ENCODE results near the gene LRRC3C. TPM values are rescaled to one million over a fixed set of nuclear protein-coding genes. Genes with fewer than 3 reads are reported as not detected.
"Not testable (repeated sequence)": the region's sequence is repeated elsewhere in the genome, so short reads cannot be mapped to it uniquely, and the experiment has no call there.

Gene LRRC3C
- total and polyA plus RNA-seq, 5 donors = not detected

- no peaks in the 10 kb centered on the region for H3K27me3 ChIP-seq (ENCODE audit: control insufficient read depth, insufficient read depth)
- intact Hi-C loops (cut with DNase I) = no loop called here
- DNase-seq = no peak
- no peak for ATAC-seq
- peaks cover 3% of the 10 kb centered on the region for H3K4me1 ChIP-seq (ENCODE audit: control insufficient read depth, insufficient read depth, low read length)
- no peak overlapping the region for H3K4me3 ChIP-seq (ENCODE audit: low read length)
- no peaks in the 10 kb centered on the region for H3K9me3 ChIP-seq (ENCODE audit: control insufficient read depth, low read length)
- WGBS = 70% methylated on average over 8 of the region's 8 CpGs
- H3K27ac ChIP-seq (ENCODE audit: low read length) = no peak overlapping the region
Observed at GRCh38 chr17:39938140-39938869, 10.8 kb downstream of the LRRC3C start.

DNA sequence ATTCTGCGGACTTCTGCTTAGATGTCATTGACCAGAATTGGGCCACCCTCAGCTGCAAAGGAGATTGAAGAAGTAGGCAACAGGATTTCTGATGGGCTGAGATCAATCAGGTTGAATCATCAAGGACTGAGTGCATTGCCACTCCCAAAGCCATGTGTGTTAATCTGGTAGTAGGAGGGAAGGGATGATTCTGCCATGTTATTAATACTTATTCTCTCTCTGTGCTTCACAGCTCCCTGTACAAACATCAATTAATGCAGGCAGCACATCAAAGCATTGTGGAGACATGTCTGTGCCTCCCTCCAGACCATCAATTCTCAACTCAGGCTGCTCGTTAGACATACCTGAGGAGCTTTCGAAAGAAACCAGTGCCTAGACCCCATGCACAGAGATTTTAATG is 11.6 kb downstream of the LRRC3C start:
- H3K27ac ChIP-seq (ENCODE audit: low read length) = no peak overlapping the region
- intact Hi-C loops (cut with DNase I) = no loop called here

DNA sequence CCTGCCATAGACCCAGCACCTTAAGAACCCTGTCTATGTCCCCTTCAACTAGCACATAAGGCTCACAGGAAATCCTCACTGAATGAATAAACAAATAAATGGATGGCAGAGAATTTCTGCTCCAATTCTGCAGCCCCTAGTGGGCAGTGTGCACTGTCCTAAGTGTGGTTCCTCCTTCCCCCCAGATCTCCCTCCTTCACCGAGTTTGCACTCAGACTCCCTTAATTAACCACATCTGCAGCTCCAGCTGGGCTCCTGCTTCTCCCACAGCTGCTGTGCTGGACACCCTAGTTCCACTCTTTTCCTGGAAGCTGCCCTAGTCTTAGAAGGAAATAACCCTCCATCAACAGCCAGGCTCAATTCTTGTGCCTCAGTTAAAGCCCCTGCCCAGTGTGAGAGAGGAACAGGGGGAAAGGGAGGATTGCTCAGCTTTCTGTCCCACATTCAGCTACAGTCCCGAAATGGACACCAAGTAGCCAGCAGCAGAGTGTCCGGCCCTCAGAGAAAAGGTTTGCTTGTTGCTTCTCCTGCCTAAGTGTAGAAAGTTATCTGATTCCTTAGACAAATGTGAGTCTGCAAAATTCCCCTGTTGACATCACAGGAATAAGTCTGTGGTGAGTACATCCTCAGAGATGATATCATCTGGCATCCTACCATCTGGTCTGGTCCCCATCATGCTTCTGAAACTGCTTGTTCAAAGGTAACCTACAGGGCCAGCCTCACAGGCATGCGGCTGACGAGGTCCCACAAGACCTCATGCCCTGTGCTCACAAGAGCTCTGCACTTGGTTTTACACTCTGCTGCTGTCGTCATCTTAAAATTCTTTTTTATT is 12.3 kb downstream of the LRRC3C start:
- DNase-seq (no peak), ATAC-seq (peak in 1 of 2 donors; percentile 23)
- no peaks in the 10 kb centered on the region for H3K27me3 ChIP-seq (ENCODE audit: control insufficient read depth, insufficient read depth)
- H3K4me3 ChIP-seq (ENCODE audit: low read length) = no peak overlapping the region
- H3K9me3 ChIP-seq (ENCODE audit: control insufficient read depth, low read length) = no peaks in the 10 kb centered on the region
- no peak overlapping the region for H3K27ac ChIP-seq (ENCODE audit: low read length)
- intact Hi-C loops (cut with DNase I) = no loop called here
- 45% methylated on average over 6 of the region's 6 CpGs for WGBS
- peaks cover 3% of the 10 kb centered on the region for H3K4me1 ChIP-seq (ENCODE audit: control insufficient read depth, insufficient read depth, low read length)

More for the DNA sequence above, 11.6 kb downstream of the LRRC3C start:
- 84% methylated on average over 3 of the region's 3 CpGs for WGBS
- ATAC-seq (no peak), DNase-seq (no peak)
- no peaks in the 10 kb centered on the region for H3K9me3 ChIP-seq (ENCODE audit: control insufficient read depth, low read length)
- H3K27me3 ChIP-seq (ENCODE audit: control insufficient read depth, insufficient read depth) = no peaks in the 10 kb centered on the region
- H3K4me1 ChIP-seq (ENCODE audit: control insufficient read depth, insufficient read depth, low read length) = peaks cover 3% of the 10 kb centered on the region
- H3K4me3 ChIP-seq (ENCODE audit: low read length) = no peak overlapping the region

GRCh38 chr17:39943702-39944392 is 16.3 kb downstream of the LRRC3C start:
- ATAC-seq (no peak), DNase-seq (no peak)
- H3K27me3 ChIP-seq (ENCODE audit: control insufficient read depth, insufficient read depth) = no peaks in the 10 kb centered on the region
- no peak overlapping the region for H3K4me3 ChIP-seq (ENCODE audit: low read length)
- WGBS = 89% methylated on average over 14 of the region's 14 CpGs
- H3K4me1 ChIP-seq (ENCODE audit: control insufficient read depth, insufficient read depth, low read length) = no peaks in the 10 kb centered on the region
- no peaks in the 10 kb centered on the region for H3K9me3 ChIP-seq (ENCODE audit: control insufficient read depth, low read length)
- H3K27ac ChIP-seq (ENCODE audit: low read length) = no peak overlapping the region
- intact Hi-C loops (cut with DNase I) = no loop called here

DNA sequence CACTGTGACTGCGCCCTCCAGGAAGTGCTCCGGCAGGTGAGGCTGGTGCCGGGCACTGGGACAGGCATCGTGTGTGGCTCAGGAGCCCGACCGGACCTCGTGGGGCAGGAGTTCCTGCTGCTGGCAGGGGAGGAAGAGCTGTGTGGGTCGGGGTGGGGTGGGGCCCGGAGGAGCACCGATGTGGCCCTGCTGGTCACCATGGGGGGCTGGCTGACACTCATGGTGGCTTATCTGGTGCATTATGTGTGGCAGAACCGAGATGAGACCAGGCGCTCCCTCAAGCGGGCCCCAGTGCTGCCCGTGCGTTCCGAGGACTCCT is 16.8 kb downstream of the LRRC3C start:
- WGBS = 78% methylated on average over 16 of the region's 16 CpGs
- Histone ChIP-seq H3K27ac (ENCODE audit: low read length) (no peak overlapping the region), H3K27me3 (ENCODE audit: control insufficient read depth, insufficient read depth) (no peaks in the 10 kb centered on the region), H3K4me3 (ENCODE audit: low read length) (no peak overlapping the region), H3K9me3 (ENCODE audit: control insufficient read depth, low read length) (no peaks in the 10 kb centered on the region), H3K4me1 (ENCODE audit: control insufficient read depth, insufficient read depth, low read length) (no peaks in the 10 kb centered on the region)
- no peak for ATAC-seq
- DNase-seq = no peak
- intact Hi-C loops (cut with DNase I) = no loop called here

- H3K4me1 ChIP-seq (ENCODE audit: control insufficient read depth, insufficient read depth, low read length) = no peaks in the 10 kb centered on the region
- intact Hi-C loops (cut with DNase I) = no loop called here
- peak in 2 of 3 donors; percentile 65 to 75 for DNase-seq
- 66% methylated on average over 15 of the region's 15 CpGs for WGBS
- H3K27ac ChIP-seq (ENCODE audit: low read length) = no peak overlapping the region
- peak in 1 of 2 donors; percentile 10 for ATAC-seq
- no peaks in the 10 kb centered on the region for H3K9me3 ChIP-seq (ENCODE audit: control insufficient read depth, low read length)
- H3K27me3 ChIP-seq (ENCODE audit: control insufficient read depth, insufficient read depth) = no peaks in the 10 kb centered on the region
- no peak overlapping the region for H3K4me3 ChIP-seq (ENCODE audit: low read length)
Observed at GRCh38 chr17:39946551-39947330, 19.2 kb downstream of the LRRC3C start.

- H3K27ac ChIP-seq (ENCODE audit: low read length); ATAC-seq; H3K9me3 ChIP-seq (ENCODE audit: control insufficient read depth, low read length); H3K27me3 ChIP-seq (ENCODE audit: control insufficient read depth, insufficient read depth); H3K4me1 ChIP-seq (ENCODE audit: control insufficient read depth, insufficient read depth, low read length); DNase-seq; H3K4me3 ChIP-seq (ENCODE audit: low read length); intact Hi-C loops (cut with DNase I): not testable (repeated sequence)
- 72% methylated on average over 5 of the region's 5 CpGs for WGBS
Observed at GRCh38 chr17:39948489-39948828, 20.9 kb downstream of the LRRC3C start.

DNA sequence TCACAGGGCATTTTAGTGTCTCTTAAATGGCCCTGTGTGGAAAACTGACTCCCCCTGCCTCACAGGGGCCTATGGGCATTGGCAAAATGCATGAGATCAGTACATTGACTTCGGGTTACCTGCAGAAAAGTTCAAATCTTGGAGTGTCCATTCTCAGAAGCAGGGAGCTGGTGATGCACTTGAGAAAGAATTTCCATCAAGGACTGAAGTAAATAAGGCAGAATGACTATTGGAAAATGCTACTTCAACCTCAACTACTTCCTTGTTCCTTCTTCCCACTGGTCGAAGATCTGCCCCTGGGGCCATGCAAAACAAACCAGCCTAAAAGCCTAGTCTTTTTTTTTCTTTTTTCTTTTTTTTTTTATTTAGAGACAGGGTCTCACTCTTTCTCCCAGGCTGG is 21.5 kb downstream of the LRRC3C start:
- 82% methylated on average over 2 of the region's 2 CpGs for WGBS
- Histone ChIP-seq H3K27me3 (ENCODE audit: control insufficient read depth, insufficient read depth) (no peaks in the 10 kb centered on the region), H3K4me1 (ENCODE audit: control insufficient read depth, insufficient read depth, low read length) (no peaks in the 10 kb centered on the region), H3K9me3 (ENCODE audit: control insufficient read depth, low read length) (no peaks in the 10 kb centered on the region), H3K4me3 (ENCODE audit: low read length) (no peak overlapping the region), H3K27ac (ENCODE audit: low read length) (no peak overlapping the region)
- no peak for DNase-seq
- no peak for ATAC-seq
- intact Hi-C loops (cut with DNase I) = no loop called here

GRCh38 chr17:39950871-39951348 is 23.4 kb downstream of the LRRC3C start:
- Histone ChIP-seq H3K4me3 (ENCODE audit: low read length) (no peak overlapping the region), H3K27me3 (ENCODE audit: control insufficient read depth, insufficient read depth) (no peaks in the 10 kb centered on the region), H3K9me3 (ENCODE audit: control insufficient read depth, low read length) (no peaks in the 10 kb centered on the region), H3K4me1 (ENCODE audit: control insufficient read depth, insufficient read depth, low read length) (no peaks in the 10 kb centered on the region), H3K27ac (ENCODE audit: low read length) (no peak overlapping the region)
- ATAC-seq (no peak), DNase-seq (peak; percentile 40 to 63 (median 62))
- intact Hi-C loops (cut with DNase I) = loop anchor here in 1 of 4 donors (10.0 kb wide), 1 partner anchor 64 kb away; the partner anchor contains the start of gene CSF3
- 50% methylated on average over 5 of the region's 5 CpGs for WGBS

DNA sequence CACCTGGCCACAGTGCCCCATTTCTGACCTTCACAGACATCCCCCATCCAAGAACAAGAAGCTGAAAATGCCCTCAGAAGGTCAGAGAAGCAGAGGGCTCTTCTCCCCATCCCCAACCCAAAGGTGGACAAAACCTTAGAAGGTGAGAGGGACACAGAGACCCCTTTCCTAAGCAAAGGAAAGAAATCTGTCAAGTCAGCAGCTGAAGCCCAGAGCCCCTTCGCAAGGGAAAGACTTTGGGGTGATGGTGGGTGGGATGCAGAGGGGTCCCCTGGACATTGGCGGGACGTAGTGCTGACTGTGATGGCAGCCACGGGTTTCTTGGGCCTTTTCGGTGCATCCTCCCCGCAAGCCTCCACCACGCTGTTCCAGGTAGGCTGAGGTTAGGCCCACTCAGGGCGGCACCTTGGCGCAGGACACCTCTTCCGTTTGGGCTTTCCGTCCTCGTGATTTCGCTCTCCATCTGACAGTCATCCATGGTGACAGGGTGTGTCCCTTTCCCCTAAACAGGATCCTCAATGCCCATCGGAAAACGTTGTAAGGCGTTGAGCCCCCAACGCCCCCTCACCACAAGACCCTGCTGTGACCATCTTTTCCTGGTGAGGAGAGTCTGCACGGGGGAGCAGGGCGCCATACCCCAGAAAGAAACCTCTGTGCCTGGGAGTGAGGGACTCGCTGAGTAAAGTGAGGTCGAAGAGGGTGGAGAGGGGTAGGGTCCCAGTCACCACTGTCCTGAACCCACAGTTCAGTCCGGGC is 24.6 kb downstream of the LRRC3C start:
- ATAC-seq (peak in 1 of 2 donors; percentile 0), DNase-seq (peak; percentile 39 to 69 (median 63))
- Histone ChIP-seq H3K27ac (ENCODE audit: low read length) (no peak overlapping the region), H3K9me3 (ENCODE audit: control insufficient read depth, low read length) (no peaks in the 10 kb centered on the region), H3K4me1 (ENCODE audit: control insufficient read depth, insufficient read depth, low read length) (no peaks in the 10 kb centered on the region), H3K4me3 (ENCODE audit: low read length) (no peak overlapping the region), H3K27me3 (ENCODE audit: control insufficient read depth, insufficient read depth) (no peaks in the 10 kb centered on the region)
- 61% methylated on average over 22 of the region's 22 CpGs for WGBS
- intact Hi-C loops (cut with DNase I) = loop anchor here in 1 of 4 donors (10.0 kb wide), 1 partner anchor 63 kb away; the partner anchor contains the start of gene CSF3

All from right cardiac atrium (tissue), 5 donors.